Brain pericyte (primary cell): ENCODE measurements around the gene LUC7L3.

Experiments used
- DNase-seq: peaks from one replicate; pipeline ENCODE4 v3.0.0-alpha.2; 2012; ENCODE audit warnings: low read depth, low spot score

Gene LUC7L3

GRCh38 chr17:50685691-50686493 lies 33.5 kb upstream of the LUC7L3 start:
- no peak for DNase-seq

GRCh38 chr17:50686494-50687199 lies 32.8 kb upstream of the LUC7L3 start:
- DNase-seq = no peak

GRCh38 chr17:50687200-50688066 lies 32.0 kb upstream of the LUC7L3 start:
- DNase-seq = no peak

- DNase-seq = no peak
These were observed 31.2 kb upstream of the LUC7L3 start for GRCh38 chr17:50688245-50688644.

GRCh38 chr17:50689251-50689650 lies 30.2 kb upstream of the LUC7L3 start:
- DNase-seq = no peak

- no peak for DNase-seq
These were observed 29.2 kb upstream of the LUC7L3 start for GRCh38 chr17:50689956-50690886.

- no peak for DNase-seq
These were observed 28.4 kb upstream of the LUC7L3 start for GRCh38 chr17:50690887-50691549.

- DNase-seq = no peak
These were observed 27.6 kb upstream of the LUC7L3 start for GRCh38 chr17:50691550-50692447.

GRCh38 chr17:50692448-50693035 lies 26.9 kb upstream of the LUC7L3 start:
- no peak for DNase-seq

- no peak for DNase-seq
These were observed 26.2 kb upstream of the LUC7L3 start for GRCh38 chr17:50693036-50693682.

- no peak for DNase-seq
These were observed 23.0 kb upstream of the LUC7L3 start for GRCh38 chr17:50696365-50696879.

- no peak for DNase-seq
These were observed 22.3 kb upstream of the LUC7L3 start for GRCh38 chr17:50697062-50697461.

GRCh38 chr17:50697663-50698272 lies 21.6 kb upstream of the LUC7L3 start:
- DNase-seq = no peak

GRCh38 chr17:50699410-50699809 lies 20.0 kb upstream of the LUC7L3 start:
- DNase-seq = no peak

GRCh38 chr17:50703162-50703561 lies 16.2 kb upstream of the LUC7L3 start:
- no peak for DNase-seq

GRCh38 chr17:50707289-50708049 lies 11.9 kb upstream of the LUC7L3 start, which contains the start of gene ANKRD40:
Gene ANKRD40, minus strand, starts transcription at chr17:50707914. Its CDS starts 260 bp downstream, at chr17:50707654.
- DNase-seq = peak; percentile 69
